ENCODE measurements around the gene TEF.
A peak's percentile ranks its signal among the peaks of the same experiment; 100 is the strongest.

The TEF gene

GRCh38 chr22:41446639-41447434, 65.1 kb downstream of the TEF start, which contains the start of gene TOB2:
Gene TOB2, minus strand, starts transcription at chr22:41446801. Its CDS starts 9,456 bp downstream, at chr22:41437345.
- no peak for TF ChIP-seq CTCF (IDR thresholded peaks at IDR 0.05; ENCODE audit: low read depth, low read length)
- TF ChIP-seq EZH2phosphoT487 (IDR thresholded peaks at IDR 0.05; ENCODE audit: low read depth): no peak
- H2AFZ ChIP-seq (ENCODE audit: low read depth, low read length): 0 out of 2 replicates have a peak within 1 kb of the TSS, but pooled peaks have one; percentile 3
- H3K27ac ChIP-seq (ENCODE audit: low read length): peak within 1 kb of the TSS; percentile 87
- H3K79me2 ChIP-seq (ENCODE audit: low read length): peaks cover 59% of the 10 kb centered on the region
- H3K9ac ChIP-seq (ENCODE audit: low read length): peak within 1 kb of the TSS; percentile 93
- peaks cover 9% of the 10 kb centered on the region for H3K36me3 ChIP-seq (replicated peaks; ENCODE audit: low read depth, low read length)
- H3K4me2 ChIP-seq (ENCODE audit: low read length): peak within 1 kb of the TSS; percentile 92
- peaks cover 14% of the 10 kb centered on the region for H3K4me1 ChIP-seq (ENCODE audit: low read length)
- peak within 1 kb of the TSS; percentile 84 for H3K4me3 ChIP-seq (ENCODE audit: low read length)
- H3K27me3 ChIP-seq (ENCODE audit: low read depth, low read length): no peaks in the 10 kb centered on the region
- H3K9me3 ChIP-seq (ENCODE audit: insufficient read depth, low read length): no peaks in the 10 kb centered on the region
- H4K20me1 ChIP-seq (ENCODE audit: insufficient read depth, low read length): peaks cover 7% of the 10 kb centered on the region; the same call in 1 of the 2 replicates

- H3K27ac ChIP-seq (ENCODE audit: low read length): peak overlapping the region; percentile 87
- peak overlapping the region; percentile 76 for H3K4me2 ChIP-seq (ENCODE audit: low read length)
- H3K9me3 ChIP-seq (ENCODE audit: insufficient read depth, low read length): no peaks in the 10 kb centered on the region
- H3K4me1 ChIP-seq (ENCODE audit: low read length): peaks cover 14% of the 10 kb centered on the region
- no peaks in the 10 kb centered on the region for H3K27me3 ChIP-seq (ENCODE audit: low read depth, low read length)
- peaks cover 51% of the 10 kb centered on the region for H3K79me2 ChIP-seq (ENCODE audit: low read length)
- peak overlapping the region; percentile 84 for H3K4me3 ChIP-seq (ENCODE audit: low read length)
- H2AFZ ChIP-seq (ENCODE audit: low read depth, low read length): 0 out of 2 replicates have a peak overlapping the region, but pooled peaks have one; percentile 3
- TF ChIP-seq EZH2phosphoT487 (IDR thresholded peaks at IDR 0.05; ENCODE audit: low read depth) (no peak), CTCF (IDR thresholded peaks at IDR 0.05; ENCODE audit: low read depth, low read length) (no peak)
- H4K20me1 ChIP-seq (ENCODE audit: insufficient read depth, low read length): no peaks in the 10 kb centered on the region; the same call in 1 of the 2 replicates
- peaks cover 3% of the 10 kb centered on the region for H3K36me3 ChIP-seq (replicated peaks; ENCODE audit: low read depth, low read length)
- H3K9ac ChIP-seq (ENCODE audit: low read length): peak overlapping the region; percentile 93
Measured at GRCh38 chr22:41447435-41448188, 65.9 kb downstream of the TEF start.

GRCh38 chr22:41448189-41448808, 66.6 kb downstream of the TEF start:
- H3K27ac ChIP-seq (ENCODE audit: low read length): peak overlapping the region; percentile 87
- peak overlapping the region; percentile 79 for H2AFZ ChIP-seq (ENCODE audit: low read depth, low read length)
- peaks cover 44% of the 10 kb centered on the region for H3K79me2 ChIP-seq (ENCODE audit: low read length)
- no peaks in the 10 kb centered on the region for H3K36me3 ChIP-seq (replicated peaks; ENCODE audit: low read depth, low read length)
- H3K4me2 ChIP-seq (ENCODE audit: low read length): peak overlapping the region; percentile 76
- no peaks in the 10 kb centered on the region for H3K9me3 ChIP-seq (ENCODE audit: insufficient read depth, low read length)
- peak overlapping the region; percentile 84 for H3K4me3 ChIP-seq (ENCODE audit: low read length)
- no peaks in the 10 kb centered on the region; the same call in 1 of the 2 replicates for H4K20me1 ChIP-seq (ENCODE audit: insufficient read depth, low read length)
- no peaks in the 10 kb centered on the region for H3K27me3 ChIP-seq (ENCODE audit: low read depth, low read length)
- peaks cover 14% of the 10 kb centered on the region for H3K4me1 ChIP-seq (ENCODE audit: low read length)
- TF ChIP-seq EZH2phosphoT487 (IDR thresholded peaks at IDR 0.05; ENCODE audit: low read depth) (no peak), CTCF (IDR thresholded peaks at IDR 0.05; ENCODE audit: low read depth, low read length) (no peak)
- peak overlapping the region; percentile 93 for H3K9ac ChIP-seq (ENCODE audit: low read length)

All from OCI-LY3 (cell line).